Fibroblast of villous mesenchyme (primary cell): ENCODE results near the gene CCDC148. TPM values are rescaled to one million over a fixed set of nuclear protein-coding genes. Genes with fewer than 3 reads are reported as not detected.
A peak's percentile ranks its signal among the peaks of the same experiment; 100 is the strongest.

Source experiments
- DNase-seq: peaks from one replicate; pipeline ENCODE4 v3.0.0-alpha.2; 2010; ENCODE audit warnings: low read depth
- H3K4me3 ChIP-seq: 2 replicates; pipeline ENCODE4 v1.5.1; 2011; ENCODE audit warnings: low read depth, mild to moderate bottlenecking, low read length
- total RNA-seq: library from RNA; depleted of rRNA; stranded (reverse); fragments of >200 nt; gene quantifications from 2 replicates; pipeline ENCODE4 v1.2.3, GENCODE V29; 2012
- TF ChIP-seq, protein P1 (sequence below): IDR thresholded peaks from 2 replicates; pipeline ENCODE4 v1.5.1; 2012; ENCODE audit warnings: low read depth, mild to moderate bottlenecking, low read length; ENCODE audit not compliant: insufficient read depth

Gene CCDC148
- total RNA-seq, 1 donor = 2.6 TPM

- TF ChIP-seq, protein P1, sequence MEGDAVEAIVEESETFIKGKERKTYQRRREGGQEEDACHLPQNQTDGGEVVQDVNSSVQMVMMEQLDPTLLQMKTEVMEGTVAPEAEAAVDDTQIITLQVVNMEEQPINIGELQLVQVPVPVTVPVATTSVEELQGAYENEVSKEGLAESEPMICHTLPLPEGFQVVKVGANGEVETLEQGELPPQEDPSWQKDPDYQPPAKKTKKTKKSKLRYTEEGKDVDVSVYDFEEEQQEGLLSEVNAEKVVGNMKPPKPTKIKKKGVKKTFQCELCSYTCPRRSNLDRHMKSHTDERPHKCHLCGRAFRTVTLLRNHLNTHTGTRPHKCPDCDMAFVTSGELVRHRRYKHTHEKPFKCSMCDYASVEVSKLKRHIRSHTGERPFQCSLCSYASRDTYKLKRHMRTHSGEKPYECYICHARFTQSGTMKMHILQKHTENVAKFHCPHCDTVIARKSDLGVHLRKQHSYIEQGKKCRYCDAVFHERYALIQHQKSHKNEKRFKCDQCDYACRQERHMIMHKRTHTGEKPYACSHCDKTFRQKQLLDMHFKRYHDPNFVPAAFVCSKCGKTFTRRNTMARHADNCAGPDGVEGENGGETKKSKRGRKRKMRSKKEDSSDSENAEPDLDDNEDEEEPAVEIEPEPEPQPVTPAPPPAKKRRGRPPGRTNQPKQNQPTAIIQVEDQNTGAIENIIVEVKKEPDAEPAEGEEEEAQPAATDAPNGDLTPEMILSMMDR = no peak
- H3K4me3 ChIP-seq = no peak overlapping the region
- no peak for DNase-seq
Observed at GRCh38 chr2:158211502-158211901, 245.1 kb downstream of the CCDC148 start.

GRCh38 chr2:158207354-158207753 is 249.2 kb downstream of the CCDC148 start:
- TF ChIP-seq, protein P1 = no peak
- DNase-seq = no peak
- H3K4me3 ChIP-seq = no peak overlapping the region

DNA sequence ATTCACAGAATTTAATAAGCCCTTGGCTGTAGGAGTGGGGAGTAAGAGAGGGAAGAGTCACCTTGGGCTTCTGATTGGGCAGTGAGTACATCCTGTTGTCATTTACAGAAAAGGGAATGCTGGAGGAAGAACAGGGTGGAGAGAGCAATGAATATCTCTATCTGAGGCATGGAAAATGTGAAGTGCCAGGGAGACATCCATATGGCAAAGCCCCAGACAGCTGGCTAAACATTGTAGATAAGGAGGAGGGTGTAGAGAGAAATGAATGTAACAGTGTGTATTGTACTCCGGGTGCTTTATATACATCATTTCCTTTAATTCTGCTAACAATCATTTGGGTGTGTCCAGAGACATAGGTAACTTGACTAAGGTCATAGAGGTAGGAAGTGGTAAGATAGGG is 251.3 kb downstream of the CCDC148 start:
- TF ChIP-seq, protein P1 = no peak
- DNase-seq = no peak

DNA sequence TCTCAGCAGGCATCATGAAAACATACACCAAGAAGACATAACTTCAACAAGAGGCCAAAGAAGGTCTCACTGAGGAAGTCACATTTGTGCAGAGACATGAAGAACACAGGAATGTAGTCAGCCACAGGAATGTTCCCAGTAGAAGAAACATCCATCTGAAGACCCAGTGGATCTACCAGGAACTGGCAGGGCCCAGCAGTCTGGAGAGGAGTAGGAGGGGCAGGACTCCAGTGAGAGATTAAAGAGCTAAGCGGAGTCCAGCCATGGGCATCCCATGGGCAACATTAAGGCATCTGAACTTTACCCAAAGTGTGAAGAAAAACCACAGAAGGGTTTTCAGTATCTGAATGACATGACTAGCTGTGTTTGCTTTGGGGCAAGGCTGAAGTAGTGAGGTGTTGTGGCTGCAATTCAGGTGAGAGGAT is 251.8 kb downstream of the CCDC148 start:
- peak; percentile 9 for DNase-seq
- TF ChIP-seq, protein P1 = no peak
- H3K4me3 ChIP-seq = no peak overlapping the region

More for the DNA sequence above, 251.3 kb downstream of the CCDC148 start:
- no peak overlapping the region for H3K4me3 ChIP-seq

DNA sequence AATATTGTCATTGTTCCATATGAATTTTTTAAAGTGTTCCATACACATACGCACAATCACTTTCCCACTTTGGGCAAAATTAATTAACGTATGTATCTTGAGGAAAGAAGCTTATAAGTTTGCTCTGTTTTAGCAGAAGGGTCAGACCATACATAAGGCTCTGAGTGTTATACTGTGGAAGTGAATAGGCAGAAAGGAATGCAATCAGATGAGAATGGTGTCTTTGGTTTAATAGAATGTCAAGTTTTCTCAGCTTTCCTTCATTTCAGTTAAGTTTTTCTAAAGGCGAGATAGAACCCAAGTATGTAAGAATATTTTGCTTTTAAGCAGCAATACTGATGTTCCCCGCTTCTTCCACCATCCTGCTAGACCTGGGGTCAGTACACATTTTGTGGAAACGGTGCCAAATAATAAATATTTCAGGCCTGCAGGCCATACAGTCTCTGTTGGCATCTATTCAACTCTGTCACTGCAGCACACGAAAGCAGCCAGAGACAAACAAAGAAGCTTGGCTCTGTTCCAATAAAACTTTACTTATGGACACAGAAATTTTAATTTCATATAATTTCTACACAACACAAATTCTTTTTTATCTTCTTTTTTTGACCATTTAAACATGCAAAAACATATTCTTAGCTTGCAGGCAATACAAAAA is 254.3 kb downstream of the CCDC148 start:
- no peak for DNase-seq
- H3K4me3 ChIP-seq = no peak overlapping the region
- TF ChIP-seq, protein P1 = no peak

GRCh38 chr2:158199928-158200650 is 256.5 kb downstream of the CCDC148 start:
- no peak overlapping the region for H3K4me3 ChIP-seq
- DNase-seq = no peak
- TF ChIP-seq, protein P1 = no peak
